ENCODE measurements around the gene SSX2B. TPM values are rescaled to one million over a fixed set of nuclear protein-coding genes. Genes with fewer than 3 reads are reported as not detected.

Gene SSX2B, protein sequence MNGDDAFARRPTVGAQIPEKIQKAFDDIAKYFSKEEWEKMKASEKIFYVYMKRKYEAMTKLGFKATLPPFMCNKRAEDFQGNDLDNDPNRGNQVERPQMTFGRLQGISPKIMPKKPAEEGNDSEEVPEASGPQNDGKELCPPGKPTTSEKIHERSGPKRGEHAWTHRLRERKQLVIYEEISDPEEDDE
- not detected in 5 replicates for total RNA-seq (2022; extraction: Qiagen RNA extraction; ENCODE audit: low read depth)

DNA sequence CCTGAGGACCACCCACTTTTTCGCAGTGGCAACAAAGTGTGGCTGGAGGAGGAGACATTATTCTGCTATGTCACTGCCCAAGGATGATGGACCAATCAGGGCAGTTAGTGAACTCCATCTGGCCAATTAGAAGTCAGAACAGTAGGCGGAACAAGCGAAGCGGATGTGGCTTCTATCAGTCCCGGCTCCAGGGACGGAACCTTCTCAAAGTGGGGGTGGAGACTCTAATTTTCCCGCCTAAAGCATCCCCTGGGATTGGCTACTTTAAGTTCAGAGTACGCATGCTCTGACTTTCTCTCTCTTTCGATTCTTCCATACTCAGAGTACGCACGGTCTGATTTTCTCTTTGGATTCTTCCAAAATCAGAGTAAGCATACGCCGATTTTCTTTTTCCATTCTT, at the start of gene SSX2B:
Gene SSX2B (plus strand): TSS at position 301 of the 400 bp plus-strand sequence. CDS start 1,429 bp downstream, outside the sequence.

DNA sequence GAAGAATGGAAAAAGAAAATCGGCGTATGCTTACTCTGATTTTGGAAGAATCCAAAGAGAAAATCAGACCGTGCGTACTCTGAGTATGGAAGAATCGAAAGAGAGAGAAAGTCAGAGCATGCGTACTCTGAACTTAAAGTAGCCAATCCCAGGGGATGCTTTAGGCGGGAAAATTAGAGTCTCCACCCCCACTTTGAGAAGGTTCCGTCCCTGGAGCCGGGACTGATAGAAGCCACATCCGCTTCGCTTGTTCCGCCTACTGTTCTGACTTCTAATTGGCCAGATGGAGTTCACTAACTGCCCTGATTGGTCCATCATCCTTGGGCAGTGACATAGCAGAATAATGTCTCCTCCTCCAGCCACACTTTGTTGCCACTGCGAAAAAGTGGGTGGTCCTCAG, 44.0 kb upstream of the SSX2B start, which contains the start of gene SSX2:
Gene SSX2 (minus strand): TSS at position 101 of the 400 bp plus-strand sequence. CDS start 1,429 bp downstream, outside the sequence.

DNA sequence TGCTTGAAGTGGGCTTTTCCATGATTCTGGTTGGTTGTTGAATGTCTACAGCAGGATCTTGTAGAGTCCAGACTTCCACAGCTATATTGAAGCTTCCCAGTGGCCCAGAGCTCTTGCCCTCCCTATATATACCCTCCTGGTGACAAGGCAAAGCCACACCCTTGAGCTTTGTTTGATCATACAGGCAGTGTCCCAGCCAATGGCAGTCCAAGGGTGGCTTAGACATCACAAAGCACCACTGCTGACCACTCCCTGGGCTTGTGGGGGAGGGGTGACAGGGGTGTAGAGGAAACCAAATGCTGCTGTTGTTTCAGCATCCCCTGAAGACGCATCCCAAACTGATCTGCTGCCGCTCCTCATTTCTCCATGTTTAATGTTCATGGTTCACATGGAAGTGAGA, 46.3 kb downstream of the SSX2B start, which contains the start of gene SPANXN5:
Gene SPANXN5 (minus strand): TSS at position 101 of the 400 bp plus-strand sequence. CDS start 79 bp downstream, at position 22.

Other genes with a start within 250 kb of the SSX2B start
- gene XAGE1B, start 234.2 kb upstream of the SSX2B start, total RNA-seq (2022; extraction: Qiagen RNA extraction; ENCODE audit: low read depth), result 208 to 276 TPM (median 236 TPM) in 5 replicates
- gene SSX7, start 96.4 kb upstream of the SSX2B start, total RNA-seq (2022; extraction: Qiagen RNA extraction; ENCODE audit: low read depth), result not detected in 5 replicates
- not detected in 5 replicates for gene SSX2, start 44.1 kb upstream of the SSX2B start, total RNA-seq (2022; extraction: Qiagen RNA extraction; ENCODE audit: low read depth)
- not detected in 5 replicates for gene SPANXN5, start 46.2 kb downstream of the SSX2B start, total RNA-seq (2022; extraction: Qiagen RNA extraction; ENCODE audit: low read depth)
- gene XAGE5, start 60.0 kb downstream of the SSX2B start, total RNA-seq (2022; extraction: Qiagen RNA extraction; ENCODE audit: low read depth), result not detected in 5 replicates
- not detected in 5 replicates for gene XAGE3, start 116.8 kb downstream of the SSX2B start, total RNA-seq (2022; extraction: Qiagen RNA extraction; ENCODE audit: low read depth)
- gene FAM156B, start 146.1 kb downstream of the SSX2B start, total RNA-seq (2022; extraction: Qiagen RNA extraction; ENCODE audit: low read depth), result 7.4 to 19.2 TPM (median 11.2 TPM) in 5 replicates
- gene FAM156A, start 207.3 kb downstream of the SSX2B start, total RNA-seq (2022; extraction: Qiagen RNA extraction; ENCODE audit: low read depth), result 11.5 to 17.6 TPM (median 14.5 TPM) in 5 replicates

Data from A549 treated with RU486 at 1 μM for 4 hours (cell line).